Measurements from ENCODE around the gene TNS3. TPM values are rescaled to one million over a fixed set of nuclear protein-coding genes. Genes with fewer than 3 reads are reported as not detected.

TNS3 gene
- total RNA-seq, 1 experiment from 2014 or later = 143 TPM

DNA sequence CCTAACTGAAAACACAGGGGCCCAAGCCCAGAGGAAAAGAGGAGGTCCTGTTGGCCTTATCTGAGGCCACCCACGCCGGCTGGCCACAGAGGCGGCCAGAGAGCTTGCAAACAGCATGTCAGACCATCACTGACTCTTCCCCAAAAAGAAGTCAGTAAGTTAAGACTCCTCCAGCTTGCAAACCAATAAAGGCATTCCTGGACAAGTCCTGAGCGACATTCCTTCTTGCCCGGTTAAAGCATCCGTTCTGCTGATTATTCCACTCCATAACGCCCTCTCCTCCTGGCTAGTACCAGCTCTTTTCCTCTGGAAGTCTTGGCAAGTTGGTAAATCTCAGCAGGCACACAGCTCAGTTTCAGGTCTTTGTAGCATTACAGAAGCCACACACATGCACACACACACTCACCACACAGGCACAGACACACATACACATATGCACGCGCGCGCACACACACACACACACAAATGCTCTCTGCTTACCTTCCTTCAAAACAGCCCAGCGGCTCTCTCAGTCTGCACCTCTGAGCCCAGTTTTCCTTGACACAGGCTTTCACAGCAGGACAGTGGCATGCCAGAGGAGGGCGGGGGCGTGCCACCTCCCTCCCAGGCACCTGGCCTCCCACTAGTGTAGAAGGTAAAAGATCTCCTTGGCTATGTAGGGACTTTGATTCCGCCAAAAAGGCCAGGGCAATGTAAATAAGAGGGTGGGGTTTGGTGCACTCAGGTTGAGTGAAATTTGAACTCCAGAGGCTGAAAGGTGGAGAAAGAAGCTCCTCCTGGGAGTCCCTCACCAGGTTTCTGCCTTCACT, 201.4 kb downstream of the TNS3 start:
- Histone ChIP-seq H2AFZ (no peak overlapping the region), H3K36me3 (ENCODE audit: low read depth) (peaks cover 47% of the 10 kb centered on the region), H3K4me3 (no peak overlapping the region), H3K27me3 (ENCODE audit: insufficient read depth, low read depth) (no peaks in the 10 kb centered on the region), H3F3A (ENCODE audit: insufficient read depth, low read depth) (peaks cover 65% of the 10 kb centered on the region), H3K4me2 (no peak overlapping the region), H4K20me1 (ENCODE audit: insufficient read depth) (peaks cover 98% of the 10 kb centered on the region), H3K79me2 (ENCODE audit: low read depth) (peaks cover 28% of the 10 kb centered on the region), H3K4me1 (replicated peaks; ENCODE audit: insufficient read depth) (peaks cover 14% of the 10 kb centered on the region), H3K9me2 (ENCODE audit: insufficient read depth) (no peaks in the 10 kb centered on the region), H3K9me3 (ENCODE audit: insufficient read depth, low read depth) (no peaks in the 10 kb centered on the region), H3K27ac (no peak overlapping the region)
- intact Hi-C loops (cut with micrococcal nuclease; ENCODE audit: unreplicated experiment) = loop anchor here (1.0 kb wide), 2 partner anchors 19 to 26 kb away; no protein-coding TSS in a partner anchor
- ChIA-PET POLR2A (ENCODE audit: unreplicated experiment) (interaction anchor here (0.5 to 0.7 kb wide), 2 partner anchors 39 to 89 kb away, joined by 3 to 4 read pairs; no protein-coding TSS in a partner anchor), CTCF (interaction anchor here (0.8 kb wide), 1 partner anchor 206 kb away, joined by 3 read pairs; no protein-coding TSS in a partner anchor)
- TF ChIP-seq, protein P1, sequence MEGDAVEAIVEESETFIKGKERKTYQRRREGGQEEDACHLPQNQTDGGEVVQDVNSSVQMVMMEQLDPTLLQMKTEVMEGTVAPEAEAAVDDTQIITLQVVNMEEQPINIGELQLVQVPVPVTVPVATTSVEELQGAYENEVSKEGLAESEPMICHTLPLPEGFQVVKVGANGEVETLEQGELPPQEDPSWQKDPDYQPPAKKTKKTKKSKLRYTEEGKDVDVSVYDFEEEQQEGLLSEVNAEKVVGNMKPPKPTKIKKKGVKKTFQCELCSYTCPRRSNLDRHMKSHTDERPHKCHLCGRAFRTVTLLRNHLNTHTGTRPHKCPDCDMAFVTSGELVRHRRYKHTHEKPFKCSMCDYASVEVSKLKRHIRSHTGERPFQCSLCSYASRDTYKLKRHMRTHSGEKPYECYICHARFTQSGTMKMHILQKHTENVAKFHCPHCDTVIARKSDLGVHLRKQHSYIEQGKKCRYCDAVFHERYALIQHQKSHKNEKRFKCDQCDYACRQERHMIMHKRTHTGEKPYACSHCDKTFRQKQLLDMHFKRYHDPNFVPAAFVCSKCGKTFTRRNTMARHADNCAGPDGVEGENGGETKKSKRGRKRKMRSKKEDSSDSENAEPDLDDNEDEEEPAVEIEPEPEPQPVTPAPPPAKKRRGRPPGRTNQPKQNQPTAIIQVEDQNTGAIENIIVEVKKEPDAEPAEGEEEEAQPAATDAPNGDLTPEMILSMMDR (conservative IDR thresholded peaks at IDR 0.05) = no peak
- no peak for TF ChIP-seq EZH2 (IDR thresholded peaks at IDR 0.05; ENCODE audit: low read depth)
- DNase-seq = peak in 1 of 2 experiments; percentile 79
- no TSS peak for BruUV-seq (replicated peaks)

DNA sequence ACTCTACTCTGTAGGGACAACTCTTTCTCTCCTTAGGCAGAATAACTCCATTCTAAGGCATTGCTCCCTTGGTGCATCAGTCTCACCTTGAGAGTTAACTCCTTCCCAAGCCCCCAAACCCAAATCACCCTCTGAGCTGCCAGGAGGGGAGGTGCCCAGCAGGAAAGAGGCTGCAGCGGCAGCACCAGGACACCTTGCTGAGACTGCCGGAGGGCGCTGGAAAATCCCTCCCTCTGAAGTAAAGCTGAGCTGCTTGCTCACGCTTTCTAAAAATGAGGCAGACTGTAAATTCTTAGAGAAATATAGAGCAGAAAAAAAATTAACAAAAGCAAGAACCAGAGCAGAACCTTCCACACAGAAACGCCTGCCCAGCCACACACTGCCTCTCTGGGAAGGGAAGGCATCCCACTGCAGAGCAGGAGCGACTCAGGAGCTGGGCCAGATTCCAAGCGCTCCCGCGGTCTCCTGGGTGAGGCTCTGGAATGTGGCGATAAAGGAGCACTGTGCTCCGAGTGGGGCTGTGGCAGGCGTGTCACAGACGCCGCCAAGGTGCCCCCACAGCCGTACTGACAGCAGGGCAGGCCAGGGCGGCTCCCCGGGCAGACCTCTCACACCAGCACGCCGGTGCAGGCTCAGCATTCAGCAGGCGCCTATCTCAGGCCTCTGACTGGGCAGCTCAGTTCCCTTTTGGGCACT, 202.1 kb downstream of the TNS3 start:
- peaks cover 67% of the 10 kb centered on the region for H3F3A ChIP-seq (ENCODE audit: insufficient read depth, low read depth)
- no peak overlapping the region for H2AFZ ChIP-seq
- ChIA-PET POLR2A (ENCODE audit: unreplicated experiment) (interaction anchor here (0.5 kb wide), 1 partner anchor 89 kb away, joined by 4 read pairs; no protein-coding TSS in a partner anchor), CTCF (interaction anchor here (0.8 kb wide), 1 partner anchor 207 kb away, joined by 3 read pairs; no protein-coding TSS in a partner anchor)
- peak in 1 of 2 experiments; percentile 86 for DNase-seq
- intact Hi-C loops (cut with micrococcal nuclease; ENCODE audit: unreplicated experiment) = loop anchor here (1.0 kb wide), 2 partner anchors 18 to 27 kb away; no protein-coding TSS in a partner anchor
- no TSS peak for BruUV-seq (replicated peaks)
- no peak overlapping the region for H3K27ac ChIP-seq
- no peak overlapping the region for H3K4me2 ChIP-seq
- no peaks in the 10 kb centered on the region for H3K9me2 ChIP-seq (ENCODE audit: insufficient read depth)
- peaks cover 98% of the 10 kb centered on the region for H4K20me1 ChIP-seq (ENCODE audit: insufficient read depth)
- H3K36me3 ChIP-seq (ENCODE audit: low read depth) = peaks cover 50% of the 10 kb centered on the region
- TF ChIP-seq EZH2 (IDR thresholded peaks at IDR 0.05; ENCODE audit: low read depth) = no peak
- TF ChIP-seq, protein P1 (conservative IDR thresholded peaks at IDR 0.05) = no peak
- no peak overlapping the region for H3K4me3 ChIP-seq
- peaks cover 32% of the 10 kb centered on the region for H3K79me2 ChIP-seq (ENCODE audit: low read depth)
- no peaks in the 10 kb centered on the region for H3K9me3 ChIP-seq (ENCODE audit: insufficient read depth, low read depth)
- no peaks in the 10 kb centered on the region for H3K27me3 ChIP-seq (ENCODE audit: insufficient read depth, low read depth)
- H3K4me1 ChIP-seq (replicated peaks; ENCODE audit: insufficient read depth) = peaks cover 14% of the 10 kb centered on the region

DNA sequence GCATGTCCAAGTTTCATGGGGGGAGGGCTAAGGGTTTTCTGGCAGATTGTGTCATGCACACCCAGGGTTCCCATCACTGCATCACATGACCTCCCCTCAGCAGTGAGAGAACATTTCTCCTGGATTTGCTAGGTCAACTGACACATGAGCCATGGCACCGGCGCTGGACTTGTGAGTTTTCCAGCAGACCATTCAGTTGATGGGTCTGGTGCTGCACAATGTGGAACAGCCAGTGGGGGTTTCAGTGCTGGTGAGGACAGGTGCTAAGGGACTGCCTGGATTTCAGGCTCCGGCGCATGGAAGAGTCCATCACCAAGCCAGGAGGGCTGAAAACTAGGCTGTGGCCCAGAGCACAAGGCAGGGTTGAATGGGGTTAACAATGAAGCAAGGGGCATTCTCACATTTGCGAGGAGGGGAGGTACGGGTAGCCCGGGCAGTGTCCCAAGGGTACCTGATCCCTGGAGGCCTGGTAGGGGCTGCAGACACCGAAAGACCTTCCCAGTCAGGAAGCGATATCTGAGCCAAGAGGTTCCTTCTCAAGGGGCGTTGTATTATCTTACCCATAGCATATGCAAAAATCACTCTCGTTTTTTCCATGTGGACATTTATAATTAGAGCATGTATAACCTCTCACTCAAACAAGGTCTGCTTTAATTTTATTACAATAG, 203.0 kb downstream of the TNS3 start:
- Histone ChIP-seq H4K20me1 (ENCODE audit: insufficient read depth) (peaks cover 97% of the 10 kb centered on the region), H3K79me2 (ENCODE audit: low read depth) (peaks cover 41% of the 10 kb centered on the region), H3K27me3 (ENCODE audit: insufficient read depth, low read depth) (no peaks in the 10 kb centered on the region), H3K9me3 (ENCODE audit: insufficient read depth, low read depth) (no peaks in the 10 kb centered on the region), H3K36me3 (ENCODE audit: low read depth) (peaks cover 54% of the 10 kb centered on the region), H2AFZ (no peak overlapping the region), H3K27ac (no peak overlapping the region), H3F3A (ENCODE audit: insufficient read depth, low read depth) (peaks cover 68% of the 10 kb centered on the region), H3K4me1 (replicated peaks; ENCODE audit: insufficient read depth) (peaks cover 14% of the 10 kb centered on the region), H3K9me2 (ENCODE audit: insufficient read depth) (no peaks in the 10 kb centered on the region), H3K4me3 (no peak overlapping the region), H3K4me2 (no peak overlapping the region)
- POLR2A ChIA-PET (ENCODE audit: unreplicated experiment) = no interaction called here
- DNase-seq = no peak
- CTCF ChIA-PET = no interaction called here
- intact Hi-C loops (cut with micrococcal nuclease; ENCODE audit: unreplicated experiment) = no loop called here
- BruUV-seq (replicated peaks) = no TSS peak
- TF ChIP-seq, protein P1 (conservative IDR thresholded peaks at IDR 0.05) = no peak
- TF ChIP-seq EZH2 (IDR thresholded peaks at IDR 0.05; ENCODE audit: low read depth) = no peak
